ENCODE data around the gene FBXW8.

DNA sequence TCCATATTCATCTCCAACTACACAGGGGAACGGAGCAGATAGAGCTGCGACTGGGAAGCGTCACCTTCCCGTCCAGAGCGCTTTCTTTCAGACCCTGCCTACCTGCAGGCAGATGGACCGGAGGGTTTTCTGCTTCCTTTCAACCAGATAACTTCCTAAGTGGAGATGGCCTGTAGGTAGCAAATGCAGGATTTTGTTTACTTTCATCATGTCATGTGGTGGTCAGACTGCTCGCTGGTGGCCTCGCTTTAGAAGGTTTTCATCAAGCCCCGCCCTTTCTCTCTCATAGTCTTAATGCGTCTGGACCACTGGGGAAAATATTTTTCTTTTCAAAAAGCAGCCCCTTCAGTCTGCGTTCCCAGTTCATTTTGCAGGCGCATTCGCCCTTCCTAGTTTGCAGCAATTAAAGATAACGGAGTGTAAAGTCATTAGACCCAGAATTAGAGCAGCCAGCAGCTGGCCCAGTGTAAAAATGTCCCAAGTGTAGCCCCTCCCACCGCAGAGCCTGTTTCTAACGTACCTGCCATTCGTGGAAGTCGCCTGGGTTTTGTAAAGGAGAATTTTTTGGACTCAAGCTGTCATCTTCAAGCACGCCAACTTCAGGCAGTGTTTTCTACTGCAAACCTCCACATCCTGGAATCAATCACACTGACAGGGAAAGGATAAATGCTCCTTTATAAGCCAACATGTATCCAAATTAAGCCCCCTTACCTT lies 119.6 kb downstream of the FBXW8 start:
- TF ChIP-seq, protein P1, sequence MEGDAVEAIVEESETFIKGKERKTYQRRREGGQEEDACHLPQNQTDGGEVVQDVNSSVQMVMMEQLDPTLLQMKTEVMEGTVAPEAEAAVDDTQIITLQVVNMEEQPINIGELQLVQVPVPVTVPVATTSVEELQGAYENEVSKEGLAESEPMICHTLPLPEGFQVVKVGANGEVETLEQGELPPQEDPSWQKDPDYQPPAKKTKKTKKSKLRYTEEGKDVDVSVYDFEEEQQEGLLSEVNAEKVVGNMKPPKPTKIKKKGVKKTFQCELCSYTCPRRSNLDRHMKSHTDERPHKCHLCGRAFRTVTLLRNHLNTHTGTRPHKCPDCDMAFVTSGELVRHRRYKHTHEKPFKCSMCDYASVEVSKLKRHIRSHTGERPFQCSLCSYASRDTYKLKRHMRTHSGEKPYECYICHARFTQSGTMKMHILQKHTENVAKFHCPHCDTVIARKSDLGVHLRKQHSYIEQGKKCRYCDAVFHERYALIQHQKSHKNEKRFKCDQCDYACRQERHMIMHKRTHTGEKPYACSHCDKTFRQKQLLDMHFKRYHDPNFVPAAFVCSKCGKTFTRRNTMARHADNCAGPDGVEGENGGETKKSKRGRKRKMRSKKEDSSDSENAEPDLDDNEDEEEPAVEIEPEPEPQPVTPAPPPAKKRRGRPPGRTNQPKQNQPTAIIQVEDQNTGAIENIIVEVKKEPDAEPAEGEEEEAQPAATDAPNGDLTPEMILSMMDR (IDR thresholded peaks at IDR 0.05; ENCODE audit: poor library complexity) = no peak
- no peak for TF ChIP-seq EZH2phosphoT487 (IDR thresholded peaks at IDR 0.05; ENCODE audit: low read depth, severe bottlenecking, unreplicated experiment)
